K562 (cell line): ENCODE results near the gene MDK. TPM values are rescaled to one million over a fixed set of nuclear protein-coding genes. Genes with fewer than 3 reads are reported as not detected.

ENCODE experiments used
- CHD1 ChIP-seq: fragments of 200-600 bp; sonication (generic); IDR thresholded peaks from one replicate; pipeline ENCODE4 v1.6.1; 2012; ENCODE audit warnings: mild to moderate bottlenecking, moderate library complexity, low read length, inconsistent platforms
- CSDE1 ChIP-seq, 2 experiments: fragments of 450-650 bp; IDR thresholded peaks; 2 replicates each; pipeline ENCODE4 v1.6.1; 2016; ENCODE audit warnings: mild to moderate bottlenecking in 1 of 2
- CXXC5 ChIP-seq: fragments of 250-450 bp; sonication (Bioruptor Pico); IDR thresholded peaks from 2 replicates; pipeline ENCODE4 v1.8.0; 2022; ENCODE audit warnings: inconsistent platforms, mild to moderate bottlenecking, moderate library complexity
- DACH1 ChIP-seq: fragments of 450-650 bp; IDR thresholded peaks from 2 replicates; pipeline ENCODE4 v1.6.1; 2018; ENCODE audit not compliant: partially characterized antibody
- DDX20 ChIP-seq: fragments of 450-650 bp; IDR thresholded peaks from 2 replicates; pipeline ENCODE4 v1.6.1; 2016; ENCODE audit warnings: missing genetic modification characterization, low read depth, mild to moderate bottlenecking, missing compliant biosample characterization, moderate library complexity
- GATAD2B ChIP-seq: fragments of 450-650 bp; IDR thresholded peaks from 2 replicates; pipeline ENCODE4 v1.6.1; 2017; ENCODE audit warnings: mild to moderate bottlenecking, borderline replicate concordance
- HES1 ChIP-seq: fragments of 450-650 bp; IDR thresholded peaks from 2 replicates; pipeline ENCODE4 v1.6.1; 2016; ENCODE audit warnings: low read depth, mild to moderate bottlenecking, moderate library complexity
- LARP7 ChIP-seq: fragments of 450-650 bp; IDR thresholded peaks from 2 replicates; pipeline ENCODE4 v1.6.1; 2016
- LEF1 ChIP-seq: fragments of 450-650 bp; IDR thresholded peaks from 2 replicates; pipeline ENCODE4 v1.6.1; 2016; ENCODE audit warnings: mild to moderate bottlenecking
- NBN ChIP-seq: fragments of 450-650 bp; IDR thresholded peaks from 2 replicates; pipeline ENCODE4 v1.6.1; 2016; ENCODE audit warnings: low read depth, mild to moderate bottlenecking
- NR1H2 ChIP-seq: sonication (generic); formaldehyde crosslinking; IDR thresholded peaks from 2 replicates; pipeline ENCODE4 v1.4.0; 2020; ENCODE audit warnings: mild to moderate bottlenecking, missing genetic modification reagents
- POLR2AphosphoS5 ChIP-seq: IDR thresholded peaks from 2 replicates; pipeline ENCODE4 v1.6.1; 2011; ENCODE audit warnings: mild to moderate bottlenecking, low read depth, low read length, moderate library complexity; ENCODE audit not compliant: control insufficient read depth, insufficient read depth
- RCOR1 ChIP-seq, 2 experiments: IDR thresholded peaks; 2 replicates each; pipeline ENCODE4 v1.6.1; 2012; ENCODE audit warnings: low read depth in 2 of 2, low read length in 2 of 2, borderline replicate concordance in 1 of 2, improper control_type of control experiment in 1 of 2
- SREBF1 ChIP-seq: fragments of 150-350 bp; IDR thresholded peaks from 2 replicates; pipeline ENCODE4 v1.6.1; 2014; ENCODE audit warnings: antibody characterized with exemption, low read depth, low read length, borderline replicate concordance
- STAG1 ChIP-seq: sonication (generic); formaldehyde crosslinking; IDR thresholded peaks from 2 replicates; pipeline ENCODE4 v1.5.0; 2020; ENCODE audit warnings: missing genetic modification reagents, borderline replicate concordance
- TEAD4 ChIP-seq, 2 experiments: sonication (generic) in 1 of 2; formaldehyde crosslinking in 1 of 2; IDR thresholded peaks; 2 replicates each; pipeline versions ENCODE4 v1.6.1 to v1.8.0; 2012 to 2022; ENCODE audit warnings: borderline replicate concordance in 1 of 2, inconsistent platforms in 1 of 2, low read length in 1 of 2, mild to moderate bottlenecking in 1 of 2, missing genetic modification reagents in 1 of 2
- XRCC5 ChIP-seq: fragments of 200-400 bp; formaldehyde crosslinking; IDR thresholded peaks from 2 replicates; pipeline ENCODE4 v1.6.1; 2017; ENCODE audit warnings: low read depth, mild to moderate bottlenecking, low read length
- ZBTB9 ChIP-seq: fragments of 450-650 bp; formaldehyde crosslinking; IDR thresholded peaks from 2 replicates; pipeline ENCODE4 v1.4.0; 2020; ENCODE audit warnings: mild to moderate bottlenecking, moderate library complexity
- ZKSCAN8 ChIP-seq: fragments of 200-800 bp; sonication (Bioruptor generic); IDR thresholded peaks from 2 replicates; pipeline ENCODE4 v1.6.1; 2016; ENCODE audit warnings: missing genetic modification characterization, missing compliant biosample characterization
- ZNF174 ChIP-seq: fragments of 250-450 bp; sonication (Bioruptor Pico); IDR thresholded peaks from 2 replicates; pipeline ENCODE4 v1.4.0; 2020; ENCODE audit warnings: mild to moderate bottlenecking
- ZNF583 ChIP-seq: fragments of 250-450 bp; sonication (Bioruptor Pico); IDR thresholded peaks from 2 replicates; pipeline ENCODE4 v1.4.0; 2020
- ZNF644 ChIP-seq: fragments of 200-800 bp; sonication (Bioruptor generic); IDR thresholded peaks from 2 replicates; pipeline ENCODE4 v1.6.1; 2016; ENCODE audit warnings: low read depth, missing genetic modification characterization, missing compliant biosample characterization
- ZNF77 ChIP-seq: fragments of 250-450 bp; sonication (Bioruptor Pico); IDR thresholded peaks from 2 replicates; pipeline ENCODE4 v1.5.0; 2020
- ZNF778 ChIP-seq: fragments of 450-650 bp; formaldehyde crosslinking; IDR thresholded peaks from 2 replicates; pipeline ENCODE4 v1.4.0; 2020; ENCODE audit warnings: mild to moderate bottlenecking, moderate library complexity
- polyA plus RNA-seq, 8 experiments: library from polyadenylated mRNA; depleted of rRNA in 4 of 8; stranded (reverse) in 5 of 8; unstranded in 3 of 8; fragments of >200 nt; fragmentation: Nextera tagmentation in 2 of 8; fragmentation: Illumina TruSeq in 1 of 8; extraction: Ambion mirVana in 2 of 8; extraction: Trizol in 1 of 8; gene quantifications; 2 replicates each; pipeline versions ENCODE4 v1.2.1 to v1.2.3, GENCODE V29; 2011 to 2014; ENCODE audit warnings: inconsistent platforms in 1 of 8, missing spikeins in 1 of 8
- total RNA-seq, 7 experiments: library from RNA; depleted of rRNA in 6 of 7; stranded (reverse); fragments of >200 nt in 6 of 7; fragmentation: Illumina TruSeq in 2 of 7; extraction: Trizol in 2 of 7; gene quantifications; 2 replicates each; pipeline versions ENCODE4 v1.2.1 to v1.2.3, GENCODE V29; 2011 to 2021; ENCODE audit warnings: low replicate concordance in 1 of 7
- TF ChIP-seq, protein P1 (sequence below): fragments of 250-450 bp; sonication (Bioruptor Pico); IDR thresholded peaks from 2 replicates; pipeline ENCODE4 v1.5.0; 2022; ENCODE audit warnings: mild to moderate bottlenecking
- TF ChIP-seq, protein P2 (sequence below): sonication (generic); formaldehyde crosslinking; IDR thresholded peaks from 2 replicates; pipeline ENCODE4 v1.8.0; 2022; ENCODE audit warnings: mild to moderate bottlenecking, missing genetic modification reagents

The MDK gene
- total and polyA plus RNA-seq, 9 of the 15 experiments (the other 6 are each of a cell fraction or from before 2014, with no cell fraction given): 20.7 to 700 (median 350) TPM

DNA sequence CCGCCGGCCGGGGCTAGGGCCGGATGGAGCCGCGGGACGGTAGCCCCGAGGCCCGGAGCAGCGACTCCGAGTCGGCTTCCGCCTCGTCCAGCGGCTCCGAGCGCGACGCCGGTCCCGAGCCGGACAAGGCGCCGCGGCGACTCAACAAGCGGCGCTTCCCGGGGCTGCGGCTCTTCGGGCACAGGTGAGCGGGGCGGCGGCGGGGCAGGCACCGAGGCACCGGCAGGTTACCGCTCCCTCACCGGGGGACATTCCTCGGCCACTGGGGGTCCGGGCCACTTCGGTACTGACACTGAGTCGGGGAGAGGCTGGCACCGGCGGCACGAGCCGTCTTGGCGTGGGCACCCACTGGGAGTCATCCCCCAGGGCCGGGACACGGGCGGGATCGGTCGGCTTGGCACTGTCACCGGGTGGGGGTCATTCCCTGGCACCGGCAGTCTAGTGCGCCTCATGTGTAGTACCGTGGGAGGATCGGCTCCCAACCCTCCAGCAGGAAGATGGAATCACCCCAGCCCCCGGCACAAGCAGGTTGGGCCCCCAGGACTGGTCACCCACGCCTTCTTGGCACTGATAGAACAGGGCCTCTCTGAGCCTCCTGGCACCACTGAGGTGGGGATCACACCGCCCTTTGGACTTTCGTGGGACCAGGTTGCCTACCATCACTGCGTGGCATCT is 33.7 kb upstream of the MDK start (continued):
- TF ChIP-seq ZNF174 (no peak), ZNF778 (CRISPR knock-in tag) (no peak), NR1H2 (CRISPR knock-in tag) (no peak), HES1 (no peak), CXXC5 (0 out of 2 replicates have a peak, but pooled peaks have one; percentile 38), ZBTB9 (no peak), RCOR1 (IDR thresholded peaks at IDR 0.05; ENCODE audit: borderline replicate concordance in 1 of 2, low read depth in 2 of 2, low read length in 2 of 2) (no peak), ZNF583 (CRISPR knock-in tag) (no peak), ZKSCAN8 (CRISPR knock-in tag) (no peak), CSDE1 (IDR thresholded peaks at IDR 0.05) (no peak), DDX20 (tag) (no peak), GATAD2B (0 out of 2 replicates have a peak, but pooled peaks have one; percentile 11), TEAD4 (IDR thresholded peaks at IDR 0.05; ENCODE audit: low read length) (no peak), TEAD4 (CRISPR knock-in tag; IDR thresholded peaks at IDR 0.05; ENCODE audit: borderline replicate concordance) (no peak), ZNF77 (CRISPR knock-in tag) (no peak), SREBF1 (no peak), POLR2AphosphoS5 (no peak), STAG1 (0 out of 2 replicates have a peak, but pooled peaks have one; percentile 4), LARP7 (no peak), XRCC5 (no peak), CHD1 (peak; percentile 71), DACH1 (no peak), LEF1 (no peak), ZNF644 (no peak), NBN (no peak)
- TF ChIP-seq, protein P1, sequence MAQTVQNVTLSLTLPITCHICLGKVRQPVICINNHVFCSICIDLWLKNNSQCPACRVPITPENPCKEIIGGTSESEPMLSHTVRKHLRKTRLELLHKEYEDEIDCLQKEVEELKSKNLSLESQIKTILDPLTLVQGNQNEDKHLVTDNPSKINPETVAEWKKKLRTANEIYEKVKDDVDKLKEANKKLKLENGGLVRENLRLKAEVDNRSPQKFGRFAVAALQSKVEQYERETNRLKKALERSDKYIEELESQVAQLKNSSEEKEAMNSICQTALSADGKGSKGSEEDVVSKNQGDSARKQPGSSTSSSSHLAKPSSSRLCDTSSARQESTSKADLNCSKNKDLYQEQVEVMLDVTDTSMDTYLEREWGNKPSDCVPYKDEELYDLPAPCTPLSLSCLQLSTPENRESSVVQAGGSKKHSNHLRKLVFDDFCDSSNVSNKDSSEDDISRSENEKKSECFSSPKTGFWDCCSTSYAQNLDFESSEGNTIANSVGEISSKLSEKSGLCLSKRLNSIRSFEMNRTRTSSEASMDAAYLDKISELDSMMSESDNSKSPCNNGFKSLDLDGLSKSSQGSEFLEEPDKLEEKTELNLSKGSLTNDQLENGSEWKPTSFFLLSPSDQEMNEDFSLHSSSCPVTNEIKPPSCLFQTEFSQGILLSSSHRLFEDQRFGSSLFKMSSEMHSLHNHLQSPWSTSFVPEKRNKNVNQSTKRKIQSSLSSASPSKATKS (CRISPR knock-in tag): no peak
- TF ChIP-seq, protein P2, sequence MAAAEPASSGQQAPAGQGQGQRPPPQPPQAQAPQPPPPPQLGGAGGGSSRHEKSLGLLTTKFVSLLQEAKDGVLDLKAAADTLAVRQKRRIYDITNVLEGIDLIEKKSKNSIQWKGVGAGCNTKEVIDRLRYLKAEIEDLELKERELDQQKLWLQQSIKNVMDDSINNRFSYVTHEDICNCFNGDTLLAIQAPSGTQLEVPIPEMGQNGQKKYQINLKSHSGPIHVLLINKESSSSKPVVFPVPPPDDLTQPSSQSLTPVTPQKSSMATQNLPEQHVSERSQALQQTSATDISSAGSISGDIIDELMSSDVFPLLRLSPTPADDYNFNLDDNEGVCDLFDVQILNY (CRISPR knock-in tag): no peak
